Neural progenitor cell (in vitro differentiated cells): ENCODE results near the gene MEIOSIN. TPM values are rescaled to one million over a fixed set of nuclear protein-coding genes. Genes with fewer than 3 reads are reported as not detected.

Experiments
- DNase-seq: peaks from one replicate; pipeline ENCODE4 v3.0.0-alpha.2; 2016; ENCODE audit warnings: low spot score
- H2AFZ ChIP-seq: fragments of 200-600 bp; sonication (generic); replicated peaks from 2 replicates; pipeline ENCODE4 v1.6.1; 2016; ENCODE audit warnings: antibody characterized with exemption
- H3F3A ChIP-seq: fragments of 200-600 bp; sonication (generic); 2 replicates; pipeline ENCODE4 v1.6.1; 2016; ENCODE audit warnings: antibody characterized with exemption, low read depth
- H3K27ac ChIP-seq: fragments of 200-600 bp; sonication (generic); 2 replicates; pipeline ENCODE4 v1.5.1; 2016; ENCODE audit warnings: mild to moderate bottlenecking
- H3K27me3 ChIP-seq: fragments of 200-600 bp; sonication (generic); 2 replicates; pipeline ENCODE4 v1.6.1; 2016; ENCODE audit warnings: mild to moderate bottlenecking, moderate library complexity
- H3K36me3 ChIP-seq: fragments of 200-600 bp; sonication (generic); 2 replicates; pipeline ENCODE4 v1.5.1; 2016
- H3K4me1 ChIP-seq: fragments of 200-600 bp; sonication (generic); 2 replicates; pipeline ENCODE4 v1.6.1; 2016; ENCODE audit warnings: mixed run types
- H3K4me2 ChIP-seq: fragments of 200-600 bp; sonication (generic); 2 replicates; pipeline ENCODE4 v1.6.1; 2016
- H3K4me3 ChIP-seq: fragments of 200-600 bp; sonication (generic); 2 replicates; pipeline ENCODE4 v1.5.1; 2016
- H3K79me2 ChIP-seq: fragments of 200-600 bp; sonication (generic); 2 replicates; pipeline ENCODE4 v1.6.1; 2016; ENCODE audit warnings: low read depth
- H3K9ac ChIP-seq: fragments of 200-600 bp; sonication (generic); 2 replicates; pipeline ENCODE4 v1.6.1; 2016
- H3K9me3 ChIP-seq: fragments of 200-600 bp; sonication (generic); 2 replicates; pipeline ENCODE4 v1.5.1; 2016; ENCODE audit warnings: low read depth
- H4K20me1 ChIP-seq: fragments of 200-600 bp; sonication (generic); 2 replicates; pipeline ENCODE4 v1.6.1; 2016; ENCODE audit warnings: low read depth
- H3K27ac Mint-ChIP-seq: 3 replicates; pipeline ENCODE4 v1.8.0; 2021; ENCODE audit warnings: mixed read lengths
- H3K27me3 Mint-ChIP-seq: 2 replicates; pipeline ENCODE4 v1.8.0; 2022; ENCODE audit warnings: low read depth, mild to moderate bottlenecking, inconsistent platforms, moderate library complexity, mixed read lengths; ENCODE audit not compliant: insufficient read depth
- H3K36me3 Mint-ChIP-seq: 3 replicates; pipeline ENCODE4 v1.8.0; 2021; ENCODE audit warnings: mixed read lengths
- H3K4me1 Mint-ChIP-seq: 3 replicates; pipeline ENCODE4 v1.8.0; 2021; ENCODE audit warnings: mixed read lengths
- H3K4me3 Mint-ChIP-seq: 3 replicates; pipeline ENCODE4 v1.8.0; 2021; ENCODE audit warnings: mild to moderate bottlenecking, moderate library complexity, mixed read lengths
- H3K9me3 Mint-ChIP-seq: 3 replicates; pipeline ENCODE4 v1.8.0; 2020; ENCODE audit warnings: mixed read lengths
- CTCF ChIP-seq: fragments of 200-600 bp; sonication (generic); IDR thresholded peaks from 2 replicates; pipeline ENCODE4 v1.5.1; 2017; ENCODE audit warnings: antibody characterized with exemption, mild to moderate bottlenecking
- EZH2 ChIP-seq: fragments of 200-600 bp; sonication (generic); IDR thresholded peaks from 2 replicates; pipeline ENCODE4 v1.6.1; 2017; ENCODE audit warnings: antibody characterized with exemption, mild to moderate bottlenecking, moderate library complexity
- EZH2phosphoT487 ChIP-seq: fragments of 200-600 bp; sonication (generic); IDR thresholded peaks from 2 replicates; pipeline ENCODE4 v1.6.1; 2017; ENCODE audit warnings: antibody characterized with exemption
- total RNA-seq: library from RNA; depleted of rRNA; stranded (reverse); fragments of >200 nt; gene quantifications from 2 replicates; pipeline ENCODE4 v1.2.3, GENCODE V29; 2015; ENCODE audit warnings: low replicate concordance

Gene MEIOSIN
- total RNA-seq, 1 donor from 2014 or later: not detected

- Mint-ChIP-seq H3K9me3 (no peaks in the 10 kb centered on the region), H3K36me3 (no peaks in the 10 kb centered on the region), H3K27ac (peak overlapping the region; percentile 63), H3K27me3 (peaks cover 8% of the 10 kb centered on the region), H3K4me1 (peaks cover 12% of the 10 kb centered on the region), H3K4me3 (peak overlapping the region; percentile 72)
- no peak overlapping the region for H3K4me3 ChIP-seq
- no peak overlapping the region for H3K27ac ChIP-seq
- H4K20me1 ChIP-seq: peaks cover 14% of the 10 kb centered on the region
- H3K27me3 ChIP-seq: no peaks in the 10 kb centered on the region
- H3K9me3 ChIP-seq: no peaks in the 10 kb centered on the region
- H3K36me3 ChIP-seq: no peaks in the 10 kb centered on the region
- H2AFZ ChIP-seq: no peak overlapping the region
- H3K4me1 ChIP-seq: peaks cover 29% of the 10 kb centered on the region
- no peak for TF ChIP-seq EZH2
- no peak for TF ChIP-seq EZH2phosphoT487
- no peak for TF ChIP-seq CTCF
- H3K9ac ChIP-seq: no peak overlapping the region
- DNase-seq: no peak
- H3K4me2 ChIP-seq: peak overlapping the region; percentile 43
- H3K79me2 ChIP-seq: peaks cover 25% of the 10 kb centered on the region
- peaks cover 34% of the 10 kb centered on the region for H3F3A ChIP-seq
Observed at GRCh38 chr19:45764945-45765701, 31.9 kb downstream of the MEIOSIN start.

- Histone ChIP-seq H4K20me1 (peaks cover 14% of the 10 kb centered on the region), H3K4me3 (no peak overlapping the region), H3K27ac (no peak overlapping the region), H3K4me1 (peaks cover 29% of the 10 kb centered on the region), H3K79me2 (peaks cover 25% of the 10 kb centered on the region), H3K36me3 (no peaks in the 10 kb centered on the region), H3K9ac (no peak overlapping the region), H3F3A (peaks cover 39% of the 10 kb centered on the region), H3K27me3 (no peaks in the 10 kb centered on the region), H3K4me2 (no peak overlapping the region), H2AFZ (no peak overlapping the region), H3K9me3 (no peaks in the 10 kb centered on the region)
- Mint-ChIP-seq H3K9me3 (no peaks in the 10 kb centered on the region), H3K27me3 (peaks cover 12% of the 10 kb centered on the region), H3K4me1 (peaks cover 12% of the 10 kb centered on the region), H3K4me3 (peak overlapping the region; percentile 76), H3K36me3 (no peaks in the 10 kb centered on the region), H3K27ac (peak overlapping the region; percentile 30)
- TF ChIP-seq EZH2phosphoT487: no peak
- TF ChIP-seq CTCF: no peak
- TF ChIP-seq EZH2: no peak
- no peak for DNase-seq
Observed at GRCh38 chr19:45765702-45766295, 32.6 kb downstream of the MEIOSIN start.

- DNase-seq: no peak
- Histone ChIP-seq H3K27ac (no peak overlapping the region), H3K9ac (no peak overlapping the region), H3K27me3 (no peaks in the 10 kb centered on the region), H4K20me1 (peaks cover 19% of the 10 kb centered on the region), H3K4me2 (peak overlapping the region; percentile 99), H3F3A (peaks cover 44% of the 10 kb centered on the region), H2AFZ (no peak overlapping the region), H3K4me1 (peaks cover 34% of the 10 kb centered on the region), H3K9me3 (no peaks in the 10 kb centered on the region), H3K79me2 (peaks cover 25% of the 10 kb centered on the region), H3K36me3 (no peaks in the 10 kb centered on the region), H3K4me3 (peak overlapping the region; percentile 86)
- H3K4me1 Mint-ChIP-seq: peaks cover 17% of the 10 kb centered on the region
- TF ChIP-seq EZH2phosphoT487: no peak
- H3K4me3 Mint-ChIP-seq: peak overlapping the region; percentile 27
- H3K36me3 Mint-ChIP-seq: no peaks in the 10 kb centered on the region
- no peak overlapping the region for H3K27ac Mint-ChIP-seq
- H3K9me3 Mint-ChIP-seq: no peaks in the 10 kb centered on the region
- H3K27me3 Mint-ChIP-seq: peaks cover 15% of the 10 kb centered on the region
Observed at GRCh38 chr19:45766296-45766868, 33.1 kb downstream of the MEIOSIN start.
